ENCODE results near the gene LPP.

Gene LPP

DNA sequence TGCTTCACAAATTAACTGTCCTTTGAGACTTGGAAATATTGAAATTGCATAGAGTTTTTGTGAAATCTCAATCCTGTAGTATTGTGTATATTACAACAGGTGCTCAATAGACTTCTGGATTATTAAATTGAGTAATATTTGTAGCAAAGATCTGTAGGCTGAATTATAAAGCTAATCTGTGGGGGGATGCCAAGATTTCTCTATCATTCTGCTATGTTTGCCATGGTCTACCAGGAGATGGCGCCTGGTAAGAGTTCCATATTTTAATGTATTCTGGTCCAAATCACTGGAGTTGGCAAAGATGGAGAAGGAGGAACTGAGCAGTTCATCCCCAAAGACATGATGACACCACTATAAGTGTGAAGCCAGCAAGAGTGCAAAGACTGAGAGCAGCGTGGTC, 676.9 kb downstream of the LPP start:
- H3K36me3 ChIP-seq (replicated peaks; ENCODE audit: insufficient read depth, low read length), result no peaks in the 10 kb centered on the region
- H3K27ac ChIP-seq (ENCODE audit: low read length), result no peak overlapping the region
- H3K79me2 ChIP-seq (ENCODE audit: low read length), result no peaks in the 10 kb centered on the region
- no peaks in the 10 kb centered on the region for H3K27me3 ChIP-seq (replicated peaks; ENCODE audit: insufficient read depth, low read length)
- H4K20me1 ChIP-seq (ENCODE audit: insufficient read depth, low read length), result no peaks in the 10 kb centered on the region
- TF ChIP-seq EZH2phosphoT487 (IDR thresholded peaks at IDR 0.05; ENCODE audit: low read length) (no peak), CTCF (IDR thresholded peaks at IDR 0.05; ENCODE audit: low read length) (0 out of 2 replicates have a peak, but pooled peaks have one; percentile 5)
- no peak overlapping the region for H3K4me2 ChIP-seq (ENCODE audit: low read depth, low read length)
- H3F3A ChIP-seq (ENCODE audit: insufficient read depth, low read length), result no peaks in the 10 kb centered on the region
- no peaks in the 10 kb centered on the region for H3K4me1 ChIP-seq (ENCODE audit: low read length)
- DNase-seq, result no peak
- no peak overlapping the region for H3K4me3 ChIP-seq (ENCODE audit: low read length)
- H2AFZ ChIP-seq (ENCODE audit: low read length), result no peak overlapping the region
- H3K9me3 ChIP-seq (replicated peaks; ENCODE audit: insufficient read depth, low read length), result no peaks in the 10 kb centered on the region
- no peaks in the 10 kb centered on the region for H3K9me2 ChIP-seq (replicated peaks; ENCODE audit: insufficient read depth, low read length)
- H3K9ac ChIP-seq (ENCODE audit: low read length), result no peak overlapping the region

- TF ChIP-seq CTCF (IDR thresholded peaks at IDR 0.05; ENCODE audit: low read length) (no peak), EZH2phosphoT487 (IDR thresholded peaks at IDR 0.05; ENCODE audit: low read length) (no peak), EZH2 (optimal IDR thresholded peaks at IDR 0.05; ENCODE audit: low read depth, low read length) (no peak)
Observed at GRCh38 chr3:188832146-188832545, 678.2 kb downstream of the LPP start.

DNA sequence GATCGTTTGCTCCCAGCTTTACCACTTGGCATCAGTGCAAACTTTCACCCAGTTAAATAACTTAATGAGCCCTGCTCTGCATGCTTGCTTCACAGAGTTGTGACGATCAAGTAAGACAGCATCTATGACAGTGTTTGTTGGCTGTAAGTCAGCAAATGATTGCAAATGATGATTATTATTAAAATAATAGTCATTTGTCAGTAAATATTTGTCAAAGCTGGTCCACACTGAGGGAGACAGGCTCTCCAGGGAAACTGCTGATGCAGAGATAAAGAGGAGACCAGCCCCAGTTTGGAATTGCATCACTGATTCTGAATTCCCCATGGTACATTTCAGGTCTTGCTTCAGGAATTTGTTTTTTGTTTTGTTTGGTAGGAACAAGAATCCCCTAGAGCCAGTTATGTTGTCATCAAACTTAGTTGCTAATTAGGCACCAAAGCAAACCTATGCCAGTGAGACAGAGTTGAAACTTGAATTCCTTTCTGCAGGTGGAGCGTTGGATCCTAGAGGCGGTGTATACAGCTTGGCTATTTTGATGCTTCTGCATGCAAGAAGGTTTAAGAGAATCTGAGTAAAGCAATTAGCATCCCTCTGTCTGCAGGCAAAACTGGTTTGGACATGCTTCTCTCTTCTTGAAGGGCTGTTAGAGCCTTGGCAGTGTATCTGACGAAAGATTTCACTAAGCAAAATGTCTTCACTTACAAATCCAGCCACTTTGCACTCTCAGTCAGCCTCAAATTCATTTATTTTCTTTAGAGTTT, 679.2 kb downstream of the LPP start:
- Histone ChIP-seq H4K20me1 (ENCODE audit: insufficient read depth, low read length) (no peaks in the 10 kb centered on the region), H3F3A (ENCODE audit: insufficient read depth, low read length) (no peaks in the 10 kb centered on the region), H3K9me2 (replicated peaks; ENCODE audit: insufficient read depth, low read length) (no peaks in the 10 kb centered on the region), H2AFZ (ENCODE audit: low read length) (no peak overlapping the region), H3K79me2 (ENCODE audit: low read length) (no peaks in the 10 kb centered on the region), H3K9ac (ENCODE audit: low read length) (no peak overlapping the region), H3K4me3 (ENCODE audit: low read length) (no peak overlapping the region), H3K4me2 (ENCODE audit: low read depth, low read length) (no peak overlapping the region), H3K27ac (ENCODE audit: low read length) (no peak overlapping the region), H3K27me3 (replicated peaks; ENCODE audit: insufficient read depth, low read length) (no peaks in the 10 kb centered on the region), H3K9me3 (replicated peaks; ENCODE audit: insufficient read depth, low read length) (no peaks in the 10 kb centered on the region), H3K4me1 (ENCODE audit: low read length) (no peaks in the 10 kb centered on the region), H3K36me3 (replicated peaks; ENCODE audit: insufficient read depth, low read length) (no peaks in the 10 kb centered on the region)
- TF ChIP-seq EZH2 (optimal IDR thresholded peaks at IDR 0.05; ENCODE audit: low read depth, low read length) (no peak), CTCF (IDR thresholded peaks at IDR 0.05; ENCODE audit: low read length) (no peak), EZH2phosphoT487 (IDR thresholded peaks at IDR 0.05; ENCODE audit: low read length) (no peak)
- no peak for DNase-seq

More at GRCh38 chr3:188832146-188832545, 678.2 kb downstream of the LPP start:
- H2AFZ ChIP-seq (ENCODE audit: low read length), result no peak overlapping the region
- H3K4me2 ChIP-seq (ENCODE audit: low read depth, low read length), result no peak overlapping the region
- H3K9me2 ChIP-seq (replicated peaks; ENCODE audit: insufficient read depth, low read length), result no peaks in the 10 kb centered on the region
- no peaks in the 10 kb centered on the region for H3K4me1 ChIP-seq (ENCODE audit: low read length)
- H3K9me3 ChIP-seq (replicated peaks; ENCODE audit: insufficient read depth, low read length), result no peaks in the 10 kb centered on the region
- H3K4me3 ChIP-seq (ENCODE audit: low read length), result no peak overlapping the region
- DNase-seq, result no peak
- no peak overlapping the region for H3K27ac ChIP-seq (ENCODE audit: low read length)
- H3K36me3 ChIP-seq (replicated peaks; ENCODE audit: insufficient read depth, low read length), result no peaks in the 10 kb centered on the region
- H3K79me2 ChIP-seq (ENCODE audit: low read length), result no peaks in the 10 kb centered on the region
- no peak overlapping the region for H3K9ac ChIP-seq (ENCODE audit: low read length)
- H3K27me3 ChIP-seq (replicated peaks; ENCODE audit: insufficient read depth, low read length), result no peaks in the 10 kb centered on the region
- no peaks in the 10 kb centered on the region for H4K20me1 ChIP-seq (ENCODE audit: insufficient read depth, low read length)
- no peaks in the 10 kb centered on the region for H3F3A ChIP-seq (ENCODE audit: insufficient read depth, low read length)

Data from MM.1S (cell line).